K562 (cell line): ENCODE measurements around the gene PRDX4. TPM values are rescaled to one million over a fixed set of nuclear protein-coding genes. Genes with fewer than 3 reads are reported as not detected.
A peak's percentile ranks its signal among the peaks of the same experiment; 100 is the strongest.

Source experiments
- ATF7 ChIP-seq: fragments of 450-650 bp; IDR thresholded peaks from 2 replicates; pipeline ENCODE4 v1.7.1; 2014; ENCODE audit warnings: mild to moderate bottlenecking, moderate library complexity
- BRD9 ChIP-seq: fragments of 450-650 bp; IDR thresholded peaks from 2 replicates; pipeline ENCODE4 v1.6.1; 2018; ENCODE audit warnings: low read depth; ENCODE audit not compliant: partially characterized antibody
- CTBP1 ChIP-seq: fragments of 450-650 bp; IDR thresholded peaks from 2 replicates; pipeline ENCODE4 v1.6.1; 2016; ENCODE audit warnings: borderline replicate concordance
- ESRRA ChIP-seq: fragments of 450-650 bp; IDR thresholded peaks from 2 replicates; pipeline ENCODE4 v1.6.1; 2014; ENCODE audit warnings: low read depth, mild to moderate bottlenecking, moderate library complexity, borderline replicate concordance
- HDAC1 ChIP-seq, 2 experiments: fragments of 450-650 bp; IDR thresholded peaks; 2 replicates each; pipeline ENCODE4 v1.6.1; 2016 to 2017; ENCODE audit warnings: inconsistent platforms in 1 of 2, mild to moderate bottlenecking in 1 of 2, moderate library complexity in 1 of 2
- MAFG ChIP-seq: fragments of 450-650 bp; conservative IDR thresholded peaks from 2 replicates; pipeline ENCODE4 v1.6.1; 2016; ENCODE audit warnings: missing genetic modification characterization, missing compliant biosample characterization
- MECOM ChIP-seq: fragments of 250-450 bp; sonication (Bioruptor Pico); IDR thresholded peaks from 2 replicates; pipeline ENCODE4 v1.8.0; 2022; ENCODE audit warnings: inconsistent platforms
- MEF2D ChIP-seq: conservative IDR thresholded peaks from 2 replicates; pipeline ENCODE4 v1.6.1; 2016; ENCODE audit warnings: low read depth, missing genetic modification characterization, missing compliant biosample characterization
- POLR2H ChIP-seq: IDR thresholded peaks from 2 replicates; pipeline ENCODE4 v1.6.1; 2016; ENCODE audit warnings: missing genetic modification characterization, low read depth, mild to moderate bottlenecking, control low read depth, missing compliant biosample characterization, moderate library complexity
- PTTG1 ChIP-seq: fragments of 450-650 bp; IDR thresholded peaks from 2 replicates; pipeline ENCODE4 v1.6.1; 2016; ENCODE audit warnings: low read depth, mild to moderate bottlenecking, missing genetic modification characterization, missing compliant biosample characterization
- RBFOX2 ChIP-seq: fragments of 200-400 bp; formaldehyde crosslinking; IDR thresholded peaks from 2 replicates; pipeline ENCODE4 v1.6.1; 2017; ENCODE audit warnings: low read depth, mild to moderate bottlenecking, low read length, moderate library complexity
- RBM25 ChIP-seq: fragments of 200-400 bp; formaldehyde crosslinking; IDR thresholded peaks from 2 replicates; pipeline ENCODE4 v1.6.1; 2018; ENCODE audit warnings: low read length, low read depth, moderate library complexity; ENCODE audit not compliant: severe bottlenecking
- SIN3A ChIP-seq, 2 experiments: fragments of 150-350 bp in 1 of 2; IDR thresholded peaks; 2 replicates each; pipeline ENCODE4 v1.6.1; 2011 to 2016; ENCODE audit warnings: borderline replicate concordance in 2 of 2, low read depth in 2 of 2, low read length in 2 of 2, mild to moderate bottlenecking in 2 of 2, moderate library complexity in 2 of 2; ENCODE audit not compliant: control insufficient read depth in 1 of 2
- SNIP1 ChIP-seq: fragments of 450-650 bp; IDR thresholded peaks from 2 replicates; pipeline ENCODE4 v1.7.1; 2017; ENCODE audit warnings: low read depth, mild to moderate bottlenecking
- SNRNP70 ChIP-seq: fragments of 200-400 bp; formaldehyde crosslinking; optimal IDR thresholded peaks from 2 replicates; pipeline ENCODE3; 2017; ENCODE audit warnings: low read depth, low read length
- TAL1 ChIP-seq: fragments of 450-650 bp; IDR thresholded peaks from 2 replicates; pipeline ENCODE4 v1.6.1; 2016; ENCODE audit warnings: mild to moderate bottlenecking
- TFAM ChIP-seq: fragments of 250-450 bp; sonication (Bioruptor Pico); conservative IDR thresholded peaks from 2 replicates; pipeline ENCODE4 v1.5.0; 2021; ENCODE audit warnings: mild to moderate bottlenecking, moderate library complexity
- THRAP3 ChIP-seq: fragments of 450-650 bp; IDR thresholded peaks from 2 replicates; pipeline ENCODE4 v1.6.1; 2016; ENCODE audit warnings: mild to moderate bottlenecking, inconsistent platforms, borderline replicate concordance
- ZFP1 ChIP-seq: fragments of 450-650 bp; formaldehyde crosslinking; IDR thresholded peaks from 2 replicates; pipeline ENCODE4 v1.4.0; 2020; ENCODE audit warnings: mild to moderate bottlenecking, mixed read lengths
- ZNF121 ChIP-seq: sonication (generic); formaldehyde crosslinking; conservative IDR thresholded peaks from 2 replicates; pipeline ENCODE4 v1.8.0; 2022; ENCODE audit warnings: missing genetic modification reagents
- polyA plus RNA-seq, 8 experiments: library from polyadenylated mRNA; depleted of rRNA in 4 of 8; stranded (reverse) in 5 of 8; unstranded in 3 of 8; fragments of >200 nt; fragmentation: Nextera tagmentation in 2 of 8; fragmentation: Illumina TruSeq in 1 of 8; extraction: Ambion mirVana in 2 of 8; extraction: Trizol in 1 of 8; gene quantifications; 2 replicates each; pipeline versions ENCODE4 v1.2.1 to v1.2.3, GENCODE V29; 2011 to 2014; ENCODE audit warnings: inconsistent platforms in 1 of 8, missing spikeins in 1 of 8
- total RNA-seq, 7 experiments: library from RNA; depleted of rRNA in 6 of 7; stranded (reverse); fragments of >200 nt in 6 of 7; fragmentation: Illumina TruSeq in 2 of 7; extraction: Trizol in 2 of 7; gene quantifications; 2 replicates each; pipeline versions ENCODE4 v1.2.1 to v1.2.3, GENCODE V29; 2011 to 2021; ENCODE audit warnings: low replicate concordance in 1 of 7
- TF ChIP-seq, protein P1 (sequence below): sonication (generic); formaldehyde crosslinking; IDR thresholded peaks from 2 replicates; pipeline ENCODE4 v1.9.0; 2022; ENCODE audit warnings: mild to moderate bottlenecking, missing genetic modification reagents
- TF ChIP-seq, protein P2 (sequence below): fragments of 250-450 bp; sonication (Bioruptor Pico); IDR thresholded peaks from 2 replicates; pipeline ENCODE4 v1.8.0; 2022; ENCODE audit warnings: inconsistent platforms, mild to moderate bottlenecking, moderate library complexity, borderline replicate concordance
- TF ChIP-seq, protein P3 (sequence below): fragments of 250-450 bp; sonication (Bioruptor Pico); IDR thresholded peaks from 2 replicates; pipeline ENCODE4 v1.4.0; 2020
- TF ChIP-seq, protein P4 (sequence below): fragments of 250-450 bp; sonication (Bioruptor Pico); IDR thresholded peaks from 2 replicates; pipeline ENCODE4 v1.4.0; 2020; ENCODE audit warnings: borderline replicate concordance

PRDX4 gene
- total and polyA plus RNA-seq, 9 of the 15 experiments (the other 6 are each of a cell fraction or from before 2014, with no cell fraction given), result 28.6 to 253 (median 153) TPM

DNA sequence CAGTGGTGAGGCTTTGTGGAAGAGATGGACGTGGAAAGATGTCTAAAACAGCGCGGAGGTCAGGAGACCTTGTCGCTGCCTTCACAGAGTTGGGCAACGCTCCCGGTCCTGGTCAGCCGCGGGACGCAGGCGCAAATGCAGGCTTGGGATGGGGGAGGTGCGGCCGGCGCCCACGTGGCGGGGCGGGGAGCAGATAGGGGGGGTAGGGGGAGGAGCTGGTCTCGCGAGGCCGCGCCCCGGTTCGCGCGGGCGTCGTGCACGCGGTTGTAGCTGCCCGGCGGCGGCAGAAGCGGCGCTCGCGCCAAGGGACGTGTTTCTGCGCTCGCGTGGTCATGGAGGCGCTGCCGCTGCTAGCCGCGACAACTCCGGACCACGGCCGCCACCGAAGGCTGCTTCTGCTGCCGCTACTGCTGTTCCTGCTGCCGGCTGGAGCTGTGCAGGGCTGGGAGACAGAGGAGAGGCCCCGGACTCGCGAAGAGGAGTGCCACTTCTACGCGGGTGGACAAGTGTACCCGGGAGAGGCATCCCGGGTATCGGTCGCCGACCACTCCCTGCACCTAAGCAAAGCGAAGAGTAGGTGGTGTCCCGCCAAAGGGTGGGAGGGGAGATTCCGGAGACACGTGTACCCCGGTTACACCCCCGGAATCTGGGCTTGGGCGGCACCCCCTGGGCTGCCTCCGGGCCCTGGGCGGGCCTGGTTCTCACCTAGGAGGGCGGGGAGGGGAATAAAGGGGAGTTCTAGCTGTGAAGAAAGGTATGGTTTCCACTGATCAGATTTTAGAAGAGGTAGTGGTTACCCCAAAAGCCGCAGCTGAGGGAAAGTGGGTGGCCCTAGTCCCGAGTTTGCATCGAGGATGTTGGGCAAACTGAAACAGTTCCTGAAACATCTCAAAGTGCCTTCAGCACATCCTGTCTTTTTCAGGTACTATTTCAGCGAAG is at the start of gene PRDX4 (continued):
- no peak for TF ChIP-seq ZFP1 (CRISPR knock-in tag)
- TF ChIP-seq, protein P1, sequence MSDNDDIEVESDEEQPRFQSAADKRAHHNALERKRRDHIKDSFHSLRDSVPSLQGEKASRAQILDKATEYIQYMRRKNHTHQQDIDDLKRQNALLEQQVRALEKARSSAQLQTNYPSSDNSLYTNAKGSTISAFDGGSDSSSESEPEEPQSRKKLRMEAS (CRISPR knock-in tag), result peak; percentile 95
- TF ChIP-seq ATF7, result peak; percentile 27; the same call in 1 of the 2 replicates
- TF ChIP-seq, protein P2, sequence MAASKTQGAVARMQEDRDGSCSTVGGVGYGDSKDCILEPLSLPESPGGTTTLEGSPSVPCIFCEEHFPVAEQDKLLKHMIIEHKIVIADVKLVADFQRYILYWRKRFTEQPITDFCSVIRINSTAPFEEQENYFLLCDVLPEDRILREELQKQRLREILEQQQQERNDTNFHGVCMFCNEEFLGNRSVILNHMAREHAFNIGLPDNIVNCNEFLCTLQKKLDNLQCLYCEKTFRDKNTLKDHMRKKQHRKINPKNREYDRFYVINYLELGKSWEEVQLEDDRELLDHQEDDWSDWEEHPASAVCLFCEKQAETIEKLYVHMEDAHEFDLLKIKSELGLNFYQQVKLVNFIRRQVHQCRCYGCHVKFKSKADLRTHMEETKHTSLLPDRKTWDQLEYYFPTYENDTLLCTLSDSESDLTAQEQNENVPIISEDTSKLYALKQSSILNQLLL (CRISPR knock-in tag), result no peak
- TF ChIP-seq, protein P3, sequence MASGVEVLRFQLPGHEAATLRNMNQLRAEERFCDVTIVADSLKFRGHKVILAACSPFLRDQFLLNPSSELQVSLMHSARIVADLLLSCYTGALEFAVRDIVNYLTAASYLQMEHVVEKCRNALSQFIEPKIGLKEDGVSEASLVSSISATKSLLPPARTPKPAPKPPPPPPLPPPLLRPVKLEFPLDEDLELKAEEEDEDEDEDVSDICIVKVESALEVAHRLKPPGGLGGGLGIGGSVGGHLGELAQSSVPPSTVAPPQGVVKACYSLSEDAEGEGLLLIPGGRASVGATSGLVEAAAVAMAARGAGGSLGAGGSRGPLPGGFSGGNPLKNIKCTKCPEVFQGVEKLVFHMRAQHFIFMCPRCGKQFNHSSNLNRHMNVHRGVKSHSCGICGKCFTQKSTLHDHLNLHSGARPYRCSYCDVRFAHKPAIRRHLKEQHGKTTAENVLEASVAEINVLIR (CRISPR knock-in tag), result no peak
- TF ChIP-seq TAL1, result no peak
- no peak for TF ChIP-seq MEF2D
- no peak for TF ChIP-seq MAFG
- TF ChIP-seq BRD9, result no peak
- TF ChIP-seq PTTG1, result no peak
- TF ChIP-seq SNRNP70, result no peak
- peak; percentile 16; the same call in 1 of the 2 replicates for TF ChIP-seq POLR2H
- TF ChIP-seq ESRRA, result no peak
- TF ChIP-seq SIN3A (IDR thresholded peaks at IDR 0.05; ENCODE audit: borderline replicate concordance in 2 of 2, control insufficient read depth in 1 of 2, low read depth in 2 of 2, low read length in 2 of 2), result no peak; a peak in 1 of 4 replicates
- TF ChIP-seq CTBP1, result peak; percentile 49; the same call in 1 of the 2 replicates
- TF ChIP-seq HDAC1 (IDR thresholded peaks at IDR 0.05), result peak in 1 of 2 experiments; percentile 84; a peak in 2 of 4 replicates
- peak; percentile 93 for TF ChIP-seq RBFOX2
- no peak for TF ChIP-seq MECOM (CRISPR knock-in tag)
- TF ChIP-seq TFAM (CRISPR knock-in tag), result no peak
- no peak for TF ChIP-seq THRAP3
- TF ChIP-seq ZNF121 (CRISPR knock-in tag), result no peak
- TF ChIP-seq, protein P4, sequence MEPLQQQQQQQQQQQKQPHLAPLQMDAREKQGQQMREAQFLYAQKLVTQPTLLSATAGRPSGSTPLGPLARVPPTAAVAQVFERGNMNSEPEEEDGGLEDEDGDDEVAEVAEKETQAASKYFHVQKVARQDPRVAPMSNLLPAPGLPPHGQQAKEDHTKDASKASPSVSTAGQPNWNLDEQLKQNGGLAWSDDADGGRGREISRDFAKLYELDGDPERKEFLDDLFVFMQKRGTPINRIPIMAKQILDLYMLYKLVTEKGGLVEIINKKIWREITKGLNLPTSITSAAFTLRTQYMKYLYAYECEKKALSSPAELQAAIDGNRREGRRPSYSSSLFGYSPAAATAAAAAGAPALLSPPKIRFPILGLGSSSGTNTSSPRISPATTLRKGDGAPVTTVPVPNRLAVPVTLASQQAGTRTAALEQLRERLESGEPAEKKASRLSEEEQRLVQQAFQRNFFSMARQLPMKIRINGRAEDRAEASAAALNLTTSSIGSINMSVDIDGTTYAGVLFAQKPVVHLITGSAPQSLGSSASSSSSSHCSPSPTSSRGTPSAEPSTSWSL (CRISPR knock-in tag), result no peak
- TF ChIP-seq SNIP1, result no peak
- peak; percentile 94 for TF ChIP-seq RBM25
